Measurements from ENCODE around the gene DNM3.

Gene DNM3

GRCh38 chr1:171972846-171973245 lies 131.5 kb downstream of the DNM3 start:
- DNase-seq (ENCODE audit: low read depth in 1 of 2, low spot score in 1 of 2), result no peak

- no peak for DNase-seq (ENCODE audit: low read depth in 1 of 2, low spot score in 1 of 2)
Measured at GRCh38 chr1:171973421-171973820, 132.1 kb downstream of the DNM3 start.

- no peak for DNase-seq (ENCODE audit: low read depth in 1 of 2, low spot score in 1 of 2)
Measured at GRCh38 chr1:171981303-171981702, 140.0 kb downstream of the DNM3 start.

- DNase-seq (ENCODE audit: low read depth in 1 of 2, low spot score in 1 of 2), result no peak
Measured at GRCh38 chr1:171983584-171983983, 142.3 kb downstream of the DNM3 start.

GRCh38 chr1:171984262-171984661 lies 143.0 kb downstream of the DNM3 start:
- no peak for DNase-seq (ENCODE audit: low read depth in 1 of 2, low spot score in 1 of 2)

GRCh38 chr1:171984850-171985485 lies 143.7 kb downstream of the DNM3 start:
- DNase-seq (ENCODE audit: low read depth in 1 of 2, low spot score in 1 of 2), result no peak

- DNase-seq (ENCODE audit: low read depth in 1 of 2, low spot score in 1 of 2), result no peak
Measured at GRCh38 chr1:171985639-171986038, 144.3 kb downstream of the DNM3 start.

GRCh38 chr1:171988243-171988885 lies 147.1 kb downstream of the DNM3 start:
- no peak for DNase-seq (ENCODE audit: low read depth in 1 of 2, low spot score in 1 of 2)

GRCh38 chr1:171990371-171990770 lies 149.1 kb downstream of the DNM3 start:
- DNase-seq (ENCODE audit: low read depth in 1 of 2, low spot score in 1 of 2), result no peak

GRCh38 chr1:171994293-171994692 lies 153.0 kb downstream of the DNM3 start:
- no peak for DNase-seq (ENCODE audit: low read depth in 1 of 2, low spot score in 1 of 2)

GRCh38 chr1:171995573-171995972 lies 154.3 kb downstream of the DNM3 start:
- no peak for DNase-seq (ENCODE audit: low read depth in 1 of 2, low spot score in 1 of 2)

- DNase-seq (ENCODE audit: low read depth in 1 of 2, low spot score in 1 of 2), result no peak
Measured at GRCh38 chr1:171997936-171998335, 156.6 kb downstream of the DNM3 start.

- no peak for DNase-seq (ENCODE audit: low read depth in 1 of 2, low spot score in 1 of 2)
Measured at GRCh38 chr1:171998711-171999110, 157.4 kb downstream of the DNM3 start.

- no peak for DNase-seq (ENCODE audit: low read depth in 1 of 2, low spot score in 1 of 2)
Measured at GRCh38 chr1:171999756-172000155, 158.5 kb downstream of the DNM3 start.

GRCh38 chr1:172001288-172001687 lies 160.0 kb downstream of the DNM3 start:
- no peak for DNase-seq (ENCODE audit: low read depth in 1 of 2, low spot score in 1 of 2)

- no peak for DNase-seq (ENCODE audit: low read depth in 1 of 2, low spot score in 1 of 2)
Measured at GRCh38 chr1:172002725-172003345, 161.5 kb downstream of the DNM3 start.

GRCh38 chr1:172003766-172004530 lies 162.7 kb downstream of the DNM3 start:
- DNase-seq (ENCODE audit: low read depth in 1 of 2, low spot score in 1 of 2), result no peak

- no peak for DNase-seq (ENCODE audit: low read depth in 1 of 2, low spot score in 1 of 2)
Measured at GRCh38 chr1:172004671-172005070, 163.4 kb downstream of the DNM3 start.

- no peak for DNase-seq (ENCODE audit: low read depth in 1 of 2, low spot score in 1 of 2)
Measured at GRCh38 chr1:172005856-172006255, 164.6 kb downstream of the DNM3 start.

- DNase-seq (ENCODE audit: low read depth in 1 of 2, low spot score in 1 of 2), result no peak
Measured at GRCh38 chr1:172006660-172007059, 165.4 kb downstream of the DNM3 start.

GRCh38 chr1:172018727-172019311 lies 177.5 kb downstream of the DNM3 start:
- no peak for DNase-seq (ENCODE audit: low read depth in 1 of 2, low spot score in 1 of 2)
